Ishikawa (cell line): ENCODE measurements around the gene ZGRF1.

ENCODE experiments used
- EGR1 ChIP-seq: IDR thresholded peaks from 2 replicates; pipeline ENCODE4 v1.6.1; 2012
- MAX ChIP-seq: IDR thresholded peaks from 2 replicates; pipeline ENCODE4 v1.6.1; 2012
- RAD21 ChIP-seq: IDR thresholded peaks from 2 replicates; pipeline ENCODE4 v1.6.1; 2012; ENCODE audit warnings: low read depth
- REST ChIP-seq: IDR thresholded peaks from 2 replicates; pipeline ENCODE4 v1.6.1; 2012; ENCODE audit warnings: low read depth, mild to moderate bottlenecking
- TCF12 ChIP-seq: IDR thresholded peaks from 2 replicates; pipeline ENCODE4 v1.6.1; 2012; ENCODE audit warnings: low read depth
- YY1 ChIP-seq: IDR thresholded peaks from 2 replicates; pipeline ENCODE4 v1.6.1; 2012; ENCODE audit warnings: low read depth

- TF ChIP-seq REST (no peak), RAD21 (no peak), TCF12 (no peak), YY1 (no peak), MAX (no peak), EGR1 (no peak)
These were observed 43.1 kb downstream of the ZGRF1 start for GRCh38 chr4:112593438-112594133.
